Liver (tissue), 3 donors: ENCODE results near the gene FLT1.

ENCODE experiments used
- CTCF ChIP-seq: fragments of 150-350 bp; IDR thresholded peaks from 2 replicates; pipeline ENCODE4 v1.5.1; 2017; ENCODE audit warnings: improper control_type of control experiment, low read depth, low read length; ENCODE audit not compliant: missing input control
- HNF4G ChIP-seq: IDR thresholded peaks from 2 replicates; pipeline ENCODE4 v1.6.1; 2016; ENCODE audit warnings: antibody characterized with exemption
- JUND ChIP-seq, 2 donors: IDR thresholded peaks; 2 replicates each; pipeline ENCODE4 v1.6.1; 2016; ENCODE audit warnings: antibody characterized with exemption in 2 of 2
- RAD21 ChIP-seq, 2 donors: IDR thresholded peaks; 2 replicates each; pipeline ENCODE4 v1.6.1; 2016; ENCODE audit warnings: antibody characterized with exemption in 2 of 2, mild to moderate bottlenecking in 2 of 2
- TF ChIP-seq, protein P1 (sequence below): IDR thresholded peaks from 2 replicates; pipeline ENCODE4 v1.6.1; 2016; ENCODE audit warnings: antibody characterized with exemption
- donor health status: healthy.
- donor health status: healthy.

DNA sequence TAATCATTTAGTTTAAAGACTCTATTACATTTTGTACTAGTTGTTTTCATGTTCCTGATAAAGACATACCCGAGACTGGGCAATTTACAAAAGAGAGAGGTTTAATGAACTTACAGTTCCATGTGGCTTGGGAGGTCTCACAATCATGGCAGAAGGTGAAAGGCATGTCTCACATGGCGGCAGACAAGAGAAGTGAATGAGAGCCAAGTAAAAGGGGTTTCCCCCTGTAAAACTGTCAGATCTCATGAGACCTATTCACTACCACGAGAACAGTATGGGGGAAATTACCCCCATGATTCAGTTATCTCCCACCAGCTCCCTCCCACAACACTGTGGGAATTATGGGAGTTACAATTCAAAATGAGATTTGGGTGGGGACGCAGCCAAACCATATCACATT is 227.4 kb downstream of the FLT1 start:
- TF ChIP-seq CTCF (no peak), JUND (IDR thresholded peaks at IDR 0.05) (no peak), RAD21 (IDR thresholded peaks at IDR 0.05) (no peak), HNF4G (no peak)
- TF ChIP-seq, protein P1, sequence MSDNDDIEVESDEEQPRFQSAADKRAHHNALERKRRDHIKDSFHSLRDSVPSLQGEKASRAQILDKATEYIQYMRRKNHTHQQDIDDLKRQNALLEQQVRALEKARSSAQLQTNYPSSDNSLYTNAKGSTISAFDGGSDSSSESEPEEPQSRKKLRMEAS, result no peak
